GM19452 (cell line): ENCODE measurements around the gene MEDAG.

ENCODE experiments used
- ATAC-seq: cut with Tn5 transposase; IDR thresholded peaks from one replicate; pipeline ENCODE4 v1.9.1; 2021; ENCODE audit not compliant: unreplicated experiment

The MEDAG gene

GRCh38 chr13:30936971-30937370, 30.9 kb downstream of the MEDAG start:
- no peak for ATAC-seq

- no peak for ATAC-seq
These were observed 37.8 kb downstream of the MEDAG start for GRCh38 chr13:30943881-30944280.

- ATAC-seq = no peak
These were observed 51.3 kb downstream of the MEDAG start for GRCh38 chr13:30957258-30957943.

GRCh38 chr13:30959678-30960077, 53.6 kb downstream of the MEDAG start:
- no peak for ATAC-seq

- ATAC-seq = no peak
These were observed 57.7 kb downstream of the MEDAG start for GRCh38 chr13:30963791-30964190.

- ATAC-seq = no peak
These were observed 59.3 kb downstream of the MEDAG start for GRCh38 chr13:30965380-30965779.

- ATAC-seq = no peak
These were observed 60.0 kb downstream of the MEDAG start for GRCh38 chr13:30966101-30966500.

- ATAC-seq = no peak
These were observed 62.8 kb downstream of the MEDAG start for GRCh38 chr13:30968846-30969245.

GRCh38 chr13:30971575-30971974, 65.5 kb downstream of the MEDAG start:
- ATAC-seq = no peak

- ATAC-seq = no peak
These were observed 66.9 kb downstream of the MEDAG start for GRCh38 chr13:30972888-30973377.

GRCh38 chr13:30974350-30974749, 68.3 kb downstream of the MEDAG start:
- peak; percentile 54 for ATAC-seq
